OCI-M2 (cell line): ENCODE results near the gene SIK3.
"Not testable (repeated sequence)": the region's sequence is repeated elsewhere in the genome, so short reads cannot be mapped to it uniquely, and the experiment has no call there.

Experiments
- DNase-seq: peaks from one replicate; lab custom pipeline; 2025; ENCODE audit not compliant: unreplicated experiment; lab: John Stamatoyannopoulos, UW

Gene SIK3

DNA sequence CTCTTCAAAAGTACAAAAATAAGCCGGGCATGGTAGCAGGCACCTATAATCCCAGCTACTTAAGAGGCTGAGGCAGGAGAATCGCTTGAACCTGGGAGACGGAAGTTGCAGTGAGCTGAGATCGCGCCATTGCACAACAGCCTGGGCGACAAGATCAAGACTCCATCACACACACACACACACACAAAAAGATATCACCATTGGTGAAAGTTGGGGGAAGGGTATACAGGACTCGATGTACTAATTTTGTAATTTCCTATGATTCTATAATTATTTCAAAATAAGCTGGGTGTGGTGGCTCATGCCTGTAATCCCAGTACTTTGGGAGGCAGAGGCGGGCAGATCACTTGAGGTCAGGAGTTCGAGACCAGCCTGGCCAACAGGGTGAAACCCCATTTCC, 48.1 kb downstream of the SIK3 start:
- DNase-seq, result not testable (repeated sequence)

DNA sequence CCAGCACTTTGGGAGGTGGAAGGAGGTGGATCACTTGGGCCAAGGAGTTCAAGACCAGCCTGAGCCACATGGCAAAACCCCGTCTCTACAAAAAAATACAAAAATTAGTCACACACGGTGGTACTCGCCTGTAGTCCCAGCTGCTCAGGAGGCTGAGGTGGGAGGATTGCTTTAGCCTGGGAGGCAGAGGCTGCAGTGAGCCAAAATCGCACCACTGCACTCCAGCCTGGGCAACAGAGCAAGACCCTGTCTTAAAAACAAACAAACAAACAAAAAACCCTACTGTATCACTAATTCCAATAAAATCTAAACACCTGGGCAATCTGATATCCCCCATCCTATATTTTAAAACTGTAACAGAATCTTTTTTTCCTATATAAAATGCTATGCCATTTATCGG, 51.6 kb downstream of the SIK3 start:
- DNase-seq, result not testable (repeated sequence)

DNA sequence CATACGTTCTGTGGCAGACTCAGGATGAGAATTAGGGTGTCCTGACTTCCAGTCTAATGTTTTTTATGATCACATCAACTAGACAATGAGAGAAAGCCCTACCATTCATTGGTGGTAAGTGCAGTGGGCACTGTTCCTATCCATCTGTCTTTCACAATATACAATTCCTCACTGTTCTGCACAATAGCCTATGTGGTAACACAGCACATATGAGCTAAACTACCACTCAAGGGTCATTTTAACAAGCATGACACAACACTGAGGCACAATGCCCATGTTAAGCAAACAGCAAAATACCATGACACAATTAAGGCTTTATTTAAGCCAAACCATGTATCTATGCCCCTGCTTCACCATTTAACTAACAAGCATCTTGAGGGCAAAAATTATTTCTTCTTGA, 52.3 kb downstream of the SIK3 start:
- DNase-seq, result no peak

DNA sequence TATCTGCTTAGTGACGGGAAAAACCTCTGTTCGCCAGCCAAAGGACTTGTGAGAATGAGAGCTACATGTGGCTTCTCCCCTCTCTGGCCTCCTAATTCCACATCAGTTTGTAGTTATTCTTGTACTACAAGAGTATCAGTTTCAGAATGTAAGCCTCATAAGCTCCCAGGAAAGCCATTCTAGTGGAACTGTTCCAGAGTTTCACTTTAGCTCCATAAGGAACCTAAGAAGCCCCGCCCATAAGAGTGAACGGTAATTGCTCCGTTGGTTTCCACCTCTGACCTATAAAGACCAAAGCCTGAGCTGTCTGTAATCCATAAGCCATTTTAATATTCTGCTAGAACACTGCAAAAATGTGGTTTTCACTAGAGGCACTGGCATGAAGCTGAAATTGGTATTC, 53.0 kb downstream of the SIK3 start:
- no peak for DNase-seq

DNA sequence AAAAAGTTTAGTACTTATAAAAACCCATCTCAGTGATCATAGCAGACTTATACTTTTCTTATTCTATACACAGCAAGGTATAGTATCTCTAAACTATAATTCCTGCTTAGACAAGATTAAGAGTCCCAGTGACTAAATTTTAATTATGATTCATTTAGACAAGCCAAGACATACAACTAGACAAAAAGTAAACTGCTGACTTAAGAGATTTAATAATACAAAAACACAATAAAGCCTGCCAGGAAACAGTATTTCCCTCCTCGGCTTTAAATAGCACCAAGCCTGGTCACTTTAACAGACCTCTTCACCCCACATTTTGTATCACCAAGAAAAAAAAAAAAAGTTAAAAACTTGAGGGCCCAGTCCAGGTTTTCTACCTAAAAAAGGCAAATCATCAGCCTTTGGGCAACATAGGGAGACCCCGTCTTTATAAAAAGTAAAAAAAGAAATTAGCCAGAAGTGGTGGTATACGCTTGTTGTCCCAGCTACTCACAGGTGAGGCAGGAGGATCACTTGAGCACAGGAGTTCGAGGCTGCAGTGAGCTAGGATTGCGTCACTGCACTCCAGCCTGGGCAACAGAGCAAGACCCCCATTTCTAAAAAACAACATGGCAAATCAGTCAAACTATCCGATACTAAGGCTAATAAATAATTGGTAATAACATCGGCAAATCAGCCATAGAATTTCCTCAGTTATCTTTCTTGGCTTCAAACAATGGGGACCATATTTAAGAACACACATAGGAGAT, 53.8 kb downstream of the SIK3 start:
- DNase-seq, result no peak

DNA sequence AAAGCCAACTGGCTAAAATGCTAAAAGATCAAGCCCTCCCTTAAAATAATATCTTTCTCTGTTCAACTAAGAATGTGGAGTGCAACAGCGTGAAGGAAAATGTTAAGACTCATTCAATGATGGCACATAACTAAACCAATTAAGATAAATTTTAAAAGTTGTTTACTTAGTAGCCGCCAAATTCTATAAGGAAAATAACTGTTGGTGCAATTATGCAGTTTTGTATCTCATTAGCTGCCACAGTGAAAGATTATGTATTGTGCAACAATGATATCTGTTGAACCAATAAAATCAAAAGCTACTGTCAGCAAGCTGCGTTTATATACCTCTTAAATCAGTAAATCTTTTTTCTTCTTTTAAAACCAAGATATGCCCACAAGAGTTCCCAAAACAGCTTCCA, 55.5 kb downstream of the SIK3 start:
- DNase-seq, result no peak

DNA sequence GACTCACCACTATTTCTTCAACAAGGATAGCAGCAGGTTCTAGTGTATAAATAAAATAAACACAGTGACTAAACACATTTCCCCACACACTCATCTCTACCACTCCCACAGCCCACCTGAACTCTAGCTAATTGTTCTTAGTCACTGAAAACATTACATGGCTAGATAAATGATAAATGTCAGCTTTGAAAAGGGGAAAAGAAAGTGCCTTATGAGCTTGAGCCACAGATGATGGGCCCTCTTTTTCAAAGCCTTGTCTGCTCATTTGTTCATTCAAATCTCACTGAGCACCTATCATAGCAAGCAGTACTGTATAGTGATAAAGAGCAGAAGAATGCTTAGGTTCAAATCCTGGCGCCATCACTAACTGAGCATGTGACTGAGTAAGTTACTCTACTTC, 58.3 kb downstream of the SIK3 start:
- no peak for DNase-seq

DNA sequence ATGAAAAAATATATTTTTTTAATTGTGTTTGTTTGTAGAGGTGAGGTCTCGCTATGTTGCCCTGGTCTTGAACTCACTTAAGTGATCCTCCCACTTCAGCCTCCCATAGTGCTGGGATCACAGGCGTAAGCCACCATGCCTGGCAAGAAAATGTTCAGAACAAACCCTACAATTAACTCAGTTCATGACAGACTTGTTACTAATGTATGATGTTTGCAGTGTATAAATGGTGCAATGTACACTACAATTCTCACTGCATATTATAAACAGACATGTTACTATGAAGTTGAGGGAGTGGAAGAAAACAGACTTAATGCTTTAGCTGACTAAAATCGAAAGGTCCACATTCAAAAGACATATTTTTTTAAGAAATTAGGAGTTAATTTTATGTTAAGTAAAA, 59.0 kb downstream of the SIK3 start:
- DNase-seq, result no peak

DNA sequence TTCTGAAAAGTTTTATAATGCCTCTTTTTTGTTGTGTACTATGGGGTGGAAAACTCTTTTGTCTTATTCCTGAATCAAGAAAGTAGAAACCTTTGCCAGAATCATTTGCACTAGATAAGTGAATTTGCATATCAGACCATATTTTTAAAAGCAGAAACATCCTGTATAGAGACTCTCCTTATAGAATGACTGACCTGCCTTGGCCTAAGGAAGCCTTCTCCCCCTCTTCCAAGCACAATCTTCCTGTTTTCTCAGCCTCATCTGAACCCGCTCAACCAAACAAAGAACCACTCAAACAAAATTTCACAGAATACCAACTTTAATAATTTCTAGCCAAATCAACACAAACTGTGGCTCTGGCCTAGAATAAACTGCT, 60.3 kb downstream of the SIK3 start:
- no peak for DNase-seq

DNA sequence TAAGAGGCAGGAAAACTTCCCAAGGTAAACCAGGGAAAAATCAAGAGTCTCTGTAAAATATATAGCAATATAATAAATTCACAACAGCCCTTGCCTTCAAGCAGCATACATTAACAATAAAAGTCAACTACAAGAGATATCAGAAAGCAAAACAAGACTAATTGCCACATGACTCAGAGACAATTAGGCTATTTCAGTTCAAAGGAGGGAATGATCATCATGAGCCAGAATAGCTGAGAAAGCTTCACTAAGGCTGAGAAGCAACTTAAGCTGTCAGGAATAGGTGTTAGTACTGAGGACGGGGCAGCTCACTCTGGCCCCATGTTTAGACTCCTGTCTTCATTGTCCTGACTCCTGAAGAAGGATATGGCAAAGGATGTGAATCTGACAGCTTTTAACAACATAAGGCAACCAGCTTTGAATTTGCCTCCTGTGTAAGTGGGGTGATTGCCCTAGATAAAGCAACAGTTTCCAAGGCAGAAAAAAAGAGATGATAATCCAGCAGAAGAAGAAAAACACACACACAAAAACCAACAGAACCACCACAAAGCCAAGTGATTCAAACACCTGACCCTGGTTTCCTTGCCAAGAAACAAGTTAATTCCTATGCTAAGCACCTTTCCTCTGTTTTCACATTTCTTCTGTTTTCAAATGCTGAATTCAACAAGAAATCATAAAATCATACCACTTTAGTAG, 60.8 kb downstream of the SIK3 start:
- no peak for DNase-seq

DNA sequence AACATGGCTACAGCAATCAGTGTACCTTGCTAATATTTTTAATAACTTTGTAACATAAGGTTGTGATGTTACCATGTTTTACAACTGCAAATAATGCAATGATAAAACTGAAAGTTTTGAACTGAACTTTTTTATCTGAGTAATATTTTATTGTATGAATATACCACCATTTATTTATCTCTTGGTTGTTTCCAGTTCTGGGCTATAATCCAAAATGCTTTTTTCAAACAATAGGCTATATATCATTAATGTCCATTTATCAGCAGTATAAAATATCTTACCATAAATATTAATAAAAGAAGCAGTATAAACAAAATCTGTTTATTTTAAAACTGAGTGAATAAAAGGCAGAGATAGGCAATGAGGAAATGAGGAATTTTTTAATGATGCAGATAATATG, 63.3 kb downstream of the SIK3 start:
- no peak for DNase-seq

DNA sequence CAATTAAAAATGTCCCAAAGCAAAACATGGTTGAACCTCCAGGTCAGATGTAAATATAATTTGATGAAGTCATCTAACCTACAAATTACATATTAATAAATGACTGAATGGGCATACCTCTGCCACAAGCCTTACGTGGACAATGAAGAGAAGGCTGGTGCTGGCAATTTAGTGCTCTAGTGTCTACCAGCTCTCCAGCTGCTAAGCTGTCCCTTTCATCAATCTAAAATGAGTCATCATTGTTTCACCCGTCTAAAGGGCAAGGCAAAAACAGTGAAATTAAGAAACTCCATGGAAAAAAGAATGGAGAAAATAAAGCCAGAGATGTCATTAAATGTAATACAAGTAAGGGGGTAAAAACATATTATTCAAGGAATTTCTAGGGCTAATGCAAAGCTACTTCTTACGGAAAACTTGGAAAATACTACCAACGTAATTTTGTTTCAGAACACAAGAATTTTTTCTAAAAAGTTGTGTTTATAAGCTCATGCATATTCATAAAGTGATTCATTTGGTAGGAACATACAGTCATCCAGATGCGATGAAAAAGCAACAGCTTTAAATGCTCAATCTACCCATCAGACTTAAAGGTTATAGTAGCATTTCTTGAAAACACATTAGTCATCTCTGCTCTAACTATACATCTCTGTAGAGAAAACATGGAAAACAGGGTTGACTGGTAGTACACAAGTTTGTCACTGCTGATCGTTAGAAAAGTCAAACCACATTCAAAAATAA, 71.5 kb downstream of the SIK3 start:
- DNase-seq, result no peak

DNA sequence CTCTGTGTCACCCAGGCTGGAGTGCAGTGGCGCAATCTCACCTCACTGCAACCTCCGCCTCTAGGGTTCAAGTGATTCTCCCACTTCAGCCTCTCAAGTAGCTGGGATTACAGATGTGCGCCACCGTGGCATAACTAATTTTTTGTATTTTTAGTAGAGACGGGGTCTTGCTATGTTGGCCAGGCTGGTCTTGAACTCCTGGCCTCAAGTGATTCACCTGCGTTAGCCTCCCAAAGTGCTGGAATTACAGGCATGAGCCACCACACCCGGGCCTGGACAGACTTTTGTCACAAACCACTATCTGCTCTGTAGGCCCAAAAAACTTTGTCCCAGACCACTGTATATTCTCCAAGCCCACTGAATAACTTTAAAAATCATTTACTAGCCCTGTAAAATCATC, 74.5 kb downstream of the SIK3 start:
- not testable (repeated sequence) for DNase-seq

DNA sequence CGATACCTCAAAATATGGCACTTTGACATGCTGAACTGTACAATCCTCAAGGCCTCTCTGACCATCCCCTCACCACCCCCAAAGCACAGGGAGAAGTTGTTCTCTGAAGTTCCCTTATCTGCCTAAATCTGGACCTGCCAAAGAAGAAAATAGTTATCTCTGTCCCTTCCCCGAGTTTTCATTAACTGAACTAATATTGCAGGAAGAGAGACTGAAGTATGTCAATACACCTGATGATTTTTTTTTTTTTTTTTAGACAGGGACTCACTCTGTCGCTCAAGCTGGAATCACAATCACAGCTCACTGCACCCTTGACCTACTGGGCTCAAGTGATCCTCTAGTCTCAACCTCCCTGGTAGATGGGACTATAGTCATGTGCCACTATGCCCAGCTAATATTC, 75.0 kb downstream of the SIK3 start:
- no peak for DNase-seq

DNA sequence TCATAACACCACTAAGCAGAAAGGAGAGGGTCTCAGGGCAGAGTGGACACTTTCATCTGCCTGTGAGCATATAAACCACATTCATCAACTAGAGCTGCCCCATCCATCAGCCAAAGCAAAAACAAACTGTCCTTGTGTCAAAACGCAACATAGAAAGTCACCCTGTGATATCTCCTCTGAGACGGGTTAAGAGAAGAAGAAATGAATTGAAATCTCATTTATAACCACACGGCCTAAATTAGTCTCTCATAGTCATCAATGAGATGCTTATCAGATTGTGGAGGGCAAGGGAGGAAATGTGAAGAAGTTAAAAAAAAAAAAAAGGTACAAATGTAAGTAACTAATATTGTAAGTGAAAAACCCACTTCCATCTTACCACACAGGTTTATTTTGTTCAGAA, 75.7 kb downstream of the SIK3 start:
- DNase-seq, result no peak

DNA sequence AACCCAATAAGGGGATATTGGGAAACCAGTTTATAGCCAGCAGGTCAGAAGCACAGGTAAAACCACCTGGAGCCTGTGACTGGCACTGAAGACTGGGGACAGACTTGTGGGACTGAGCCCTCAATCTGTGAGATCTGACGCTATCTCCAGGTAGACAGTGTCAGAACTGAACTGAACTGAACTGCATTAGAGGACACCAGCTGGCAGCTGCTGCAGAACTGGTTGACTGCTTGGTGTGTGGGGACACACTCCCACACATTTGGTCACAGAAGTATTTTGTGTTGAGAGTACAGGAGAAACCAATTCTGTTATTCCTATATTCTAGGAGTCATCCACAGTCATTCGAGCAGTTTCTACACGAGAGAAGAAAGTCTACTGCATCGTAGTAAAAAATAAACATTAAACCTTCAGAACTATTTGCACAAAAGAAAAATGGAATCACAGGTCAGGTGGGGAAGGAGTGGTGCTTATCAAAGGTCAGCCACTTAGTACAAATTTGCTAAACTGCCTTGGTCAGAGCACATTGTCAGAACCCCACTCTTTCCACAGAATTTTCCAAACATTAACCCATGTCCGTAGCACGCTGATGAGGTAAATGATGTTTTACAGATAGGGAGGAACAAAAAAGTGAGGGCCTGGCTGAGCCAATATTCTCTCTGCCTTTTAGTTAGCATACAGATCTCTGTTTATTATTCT, 77.2 kb downstream of the SIK3 start:
- DNase-seq, result no peak

DNA sequence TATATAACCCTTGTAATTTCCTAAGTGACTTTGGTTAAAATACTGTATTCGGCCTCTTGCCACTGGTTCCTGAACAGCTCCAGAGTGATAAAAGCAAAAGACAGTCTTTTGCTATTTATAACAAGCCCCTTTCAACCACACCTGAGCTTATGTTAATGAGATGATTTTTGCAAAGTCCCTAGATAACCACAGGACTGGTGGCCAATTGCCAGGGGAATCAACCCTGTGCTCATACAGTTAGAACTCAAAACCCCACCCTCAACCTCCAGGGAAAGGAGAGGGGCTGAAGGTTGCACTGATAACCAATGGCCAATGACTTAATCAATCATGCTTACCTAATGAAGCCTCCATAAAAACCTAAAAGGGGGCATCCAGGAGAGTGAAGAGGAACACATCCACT, 77.9 kb downstream of the SIK3 start:
- no peak for DNase-seq

DNA sequence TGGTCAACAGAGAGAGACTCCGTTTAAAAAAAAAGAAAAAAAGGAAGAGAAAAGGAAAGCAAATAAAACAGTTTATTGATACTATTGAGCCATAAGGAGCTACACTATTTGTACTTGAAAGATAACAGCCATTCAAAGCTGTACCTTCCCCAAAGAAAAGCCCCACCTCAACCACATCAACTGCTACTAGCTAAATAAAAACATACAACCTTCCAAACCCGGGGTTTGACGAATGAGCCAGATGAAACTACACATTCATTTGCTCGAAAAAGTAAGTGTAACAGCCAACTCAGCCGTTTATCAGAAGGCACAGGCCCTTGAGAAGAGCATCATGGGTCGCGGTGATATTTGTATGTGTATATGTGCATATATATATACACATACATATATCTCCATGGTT, 78.4 kb downstream of the SIK3 start:
- DNase-seq, result no peak

DNA sequence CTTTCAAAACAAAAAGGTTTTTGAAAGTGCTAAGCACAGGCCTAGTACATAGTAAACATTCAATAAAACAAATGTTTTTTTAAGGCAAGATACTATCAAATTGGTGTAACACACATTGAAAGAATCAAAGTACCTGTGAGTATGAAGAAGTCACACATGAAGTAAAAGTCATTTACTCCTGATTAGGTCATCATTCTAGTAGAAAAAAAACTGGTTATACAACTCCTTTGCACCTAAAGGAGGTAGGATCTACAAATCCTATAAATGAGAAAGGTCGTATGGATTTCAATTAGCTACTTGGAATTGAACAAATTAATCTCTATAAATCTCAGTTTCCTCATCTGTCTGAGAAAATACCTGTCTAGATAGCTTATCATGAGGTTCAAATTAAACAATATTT, 80.8 kb downstream of the SIK3 start:
- no peak for DNase-seq

DNA sequence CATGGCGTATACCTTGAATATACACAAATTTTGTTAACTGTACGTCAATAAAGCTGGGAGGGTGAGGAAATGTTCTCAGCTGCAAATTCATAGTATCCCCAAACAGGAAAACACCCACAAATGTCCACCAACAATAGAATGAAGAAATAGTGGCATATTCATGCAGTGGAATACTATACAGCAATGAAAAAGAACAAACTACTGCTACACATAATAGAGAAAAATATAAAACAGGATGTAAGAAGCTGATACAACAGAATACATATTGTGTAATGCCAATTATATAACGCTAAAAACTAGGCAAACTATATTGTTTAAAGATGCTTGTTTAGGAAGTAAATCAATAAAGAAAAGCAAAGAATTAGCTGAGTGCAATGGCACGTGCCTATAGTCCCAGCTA, 81.5 kb downstream of the SIK3 start:
- no peak for DNase-seq

DNA sequence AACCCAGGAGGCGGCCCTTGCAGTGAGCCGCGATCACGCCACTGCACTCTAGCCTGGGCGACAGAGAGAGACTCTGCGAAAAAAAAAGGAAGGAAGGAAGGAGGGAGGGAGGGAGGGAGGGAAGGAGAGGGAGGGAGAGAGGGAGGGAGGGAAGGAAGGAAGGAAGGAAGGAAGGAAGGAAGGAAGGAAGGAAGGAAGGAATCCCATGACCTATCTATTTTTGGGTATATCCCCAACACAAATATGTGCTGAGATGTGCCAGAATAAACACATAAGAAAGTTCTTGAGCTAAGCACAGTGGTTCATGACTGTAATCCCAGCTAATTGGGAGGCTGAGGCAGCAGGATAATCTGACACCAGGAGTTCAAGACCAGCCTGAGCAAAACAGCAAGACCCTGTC, 82.0 kb downstream of the SIK3 start:
- DNase-seq, result no peak

DNA sequence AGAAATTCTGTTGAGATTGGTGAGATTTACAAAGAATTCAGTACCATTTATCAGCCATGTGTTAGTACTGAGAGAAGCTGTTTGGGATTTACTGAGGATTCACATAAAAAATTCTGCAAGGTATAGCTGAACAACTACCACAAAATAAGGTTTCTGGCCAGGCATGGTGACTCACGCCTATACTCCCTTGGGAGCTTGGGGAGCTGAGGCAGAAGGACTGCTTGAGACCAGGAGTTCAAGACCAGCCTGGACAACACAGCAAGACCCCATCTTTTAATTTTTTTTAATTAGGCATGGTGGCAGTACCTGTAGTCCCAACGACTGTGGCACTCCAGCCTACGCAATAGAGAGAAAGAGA, 86.7 kb downstream of the SIK3 start:
- DNase-seq, result no peak
